ENCODE results near the gene NEU1.

The NEU1 gene

DNA sequence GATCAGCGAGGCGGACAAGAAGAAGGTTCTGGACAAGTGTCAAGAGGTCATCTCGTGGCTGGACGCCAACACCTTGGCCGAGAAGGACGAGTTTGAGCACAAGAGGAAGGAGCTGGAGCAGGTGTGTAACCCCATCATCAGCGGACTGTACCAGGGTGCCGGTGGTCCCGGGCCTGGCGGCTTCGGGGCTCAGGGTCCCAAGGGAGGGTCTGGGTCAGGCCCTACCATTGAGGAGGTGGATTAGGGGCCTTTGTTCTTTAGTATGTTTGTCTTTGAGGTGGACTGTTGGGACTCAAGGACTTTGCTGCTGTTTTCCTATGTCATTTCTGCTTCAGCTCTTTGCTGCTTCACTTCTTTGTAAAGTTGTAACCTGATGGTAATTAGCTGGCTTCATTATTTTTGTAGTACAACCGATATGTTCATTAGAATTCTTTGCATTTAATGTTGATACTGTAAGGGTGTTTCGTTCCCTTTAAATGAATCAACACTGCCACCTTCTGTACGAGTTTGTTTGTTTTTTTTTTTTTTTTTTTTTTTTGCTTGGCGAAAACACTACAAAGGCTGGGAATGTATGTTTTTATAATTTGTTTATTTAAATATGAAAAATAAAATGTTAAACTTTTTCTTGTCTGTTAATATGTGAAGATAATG is 32.9 kb downstream of the NEU1 start:
- H4K20me1 ChIP-seq (ENCODE audit: insufficient read depth, low read length, poor library complexity, severe bottlenecking) = no peaks in the 10 kb centered on the region
- H3K27me3 ChIP-seq (ENCODE audit: insufficient read depth, low read length, poor library complexity, severe bottlenecking) = no peaks in the 10 kb centered on the region
- H3K4me2 ChIP-seq (ENCODE audit: low read depth, low read length, poor library complexity, severe bottlenecking) = peak overlapping the region; percentile 73
- peaks cover 7% of the 10 kb centered on the region for H3K4me1 ChIP-seq (ENCODE audit: insufficient read depth, low read length, poor library complexity, severe bottlenecking)
- no peaks in the 10 kb centered on the region for H3K9me3 ChIP-seq (ENCODE audit: insufficient read depth, low read depth, low read length)
- H2AFZ ChIP-seq (ENCODE audit: low read length) = peak overlapping the region; percentile 36
- H3K9me2 ChIP-seq (replicated peaks; ENCODE audit: low read depth, low read length) = no peaks in the 10 kb centered on the region
- H3K79me2 ChIP-seq (ENCODE audit: insufficient read depth, low read length) = peaks cover 24% of the 10 kb centered on the region
- H3K9ac ChIP-seq (ENCODE audit: low read depth, low read length, poor library complexity, severe bottlenecking) = peak overlapping the region; percentile 75
- H3K36me3 ChIP-seq (ENCODE audit: insufficient read depth, low read length) = no peaks in the 10 kb centered on the region
- H3F3A ChIP-seq (ENCODE audit: low read depth) = peaks cover 3% of the 10 kb centered on the region; the same call in 1 of the 2 replicates
- peak overlapping the region; percentile 77 for H3K4me3 ChIP-seq (ENCODE audit: low read length, poor library complexity, severe bottlenecking)
- TF ChIP-seq EZH2phosphoT487 (IDR thresholded peaks at IDR 0.05; ENCODE audit: borderline replicate concordance) = no peak
- TF ChIP-seq, protein P1, sequence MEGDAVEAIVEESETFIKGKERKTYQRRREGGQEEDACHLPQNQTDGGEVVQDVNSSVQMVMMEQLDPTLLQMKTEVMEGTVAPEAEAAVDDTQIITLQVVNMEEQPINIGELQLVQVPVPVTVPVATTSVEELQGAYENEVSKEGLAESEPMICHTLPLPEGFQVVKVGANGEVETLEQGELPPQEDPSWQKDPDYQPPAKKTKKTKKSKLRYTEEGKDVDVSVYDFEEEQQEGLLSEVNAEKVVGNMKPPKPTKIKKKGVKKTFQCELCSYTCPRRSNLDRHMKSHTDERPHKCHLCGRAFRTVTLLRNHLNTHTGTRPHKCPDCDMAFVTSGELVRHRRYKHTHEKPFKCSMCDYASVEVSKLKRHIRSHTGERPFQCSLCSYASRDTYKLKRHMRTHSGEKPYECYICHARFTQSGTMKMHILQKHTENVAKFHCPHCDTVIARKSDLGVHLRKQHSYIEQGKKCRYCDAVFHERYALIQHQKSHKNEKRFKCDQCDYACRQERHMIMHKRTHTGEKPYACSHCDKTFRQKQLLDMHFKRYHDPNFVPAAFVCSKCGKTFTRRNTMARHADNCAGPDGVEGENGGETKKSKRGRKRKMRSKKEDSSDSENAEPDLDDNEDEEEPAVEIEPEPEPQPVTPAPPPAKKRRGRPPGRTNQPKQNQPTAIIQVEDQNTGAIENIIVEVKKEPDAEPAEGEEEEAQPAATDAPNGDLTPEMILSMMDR (conservative IDR thresholded peaks at IDR 0.05; ENCODE audit: low read length) = peak; percentile 66

- Histone ChIP-seq H3K36me3 (ENCODE audit: insufficient read depth, low read length) (no peaks in the 10 kb centered on the region), H3K9me2 (replicated peaks; ENCODE audit: low read depth, low read length) (no peaks in the 10 kb centered on the region), H3K4me3 (ENCODE audit: low read length, poor library complexity, severe bottlenecking) (peak within 1 kb of the TSS; percentile 74), H3K9me3 (ENCODE audit: insufficient read depth, low read depth, low read length) (no peaks in the 10 kb centered on the region), H3F3A (ENCODE audit: low read depth) (peaks cover 6% of the 10 kb centered on the region), H2AFZ (ENCODE audit: low read length) (peak within 1 kb of the TSS; percentile 85), H3K4me2 (ENCODE audit: low read depth, low read length, poor library complexity, severe bottlenecking) (peak within 1 kb of the TSS; percentile 78), H4K20me1 (ENCODE audit: insufficient read depth, low read length, poor library complexity, severe bottlenecking) (no peaks in the 10 kb centered on the region), H3K27me3 (ENCODE audit: insufficient read depth, low read length, poor library complexity, severe bottlenecking) (no peaks in the 10 kb centered on the region), H3K9ac (ENCODE audit: low read depth, low read length, poor library complexity, severe bottlenecking) (peak within 1 kb of the TSS; percentile 73), H3K4me1 (ENCODE audit: insufficient read depth, low read length, poor library complexity, severe bottlenecking) (peaks cover 14% of the 10 kb centered on the region), H3K79me2 (ENCODE audit: insufficient read depth, low read length) (peaks cover 22% of the 10 kb centered on the region)
- no peak for TF ChIP-seq EZH2phosphoT487 (IDR thresholded peaks at IDR 0.05; ENCODE audit: borderline replicate concordance)
- TF ChIP-seq, protein P1 (conservative IDR thresholded peaks at IDR 0.05; ENCODE audit: low read length) = no peak
These were observed 35.1 kb downstream of the NEU1 start, which contains the start of gene HSPA1B for GRCh38 chr6:31827286-31828079. TSS of gene HSPA1B (plus strand) at chr6:31827738. CDS start at chr6:31827951, 213 bp downstream.

DNA sequence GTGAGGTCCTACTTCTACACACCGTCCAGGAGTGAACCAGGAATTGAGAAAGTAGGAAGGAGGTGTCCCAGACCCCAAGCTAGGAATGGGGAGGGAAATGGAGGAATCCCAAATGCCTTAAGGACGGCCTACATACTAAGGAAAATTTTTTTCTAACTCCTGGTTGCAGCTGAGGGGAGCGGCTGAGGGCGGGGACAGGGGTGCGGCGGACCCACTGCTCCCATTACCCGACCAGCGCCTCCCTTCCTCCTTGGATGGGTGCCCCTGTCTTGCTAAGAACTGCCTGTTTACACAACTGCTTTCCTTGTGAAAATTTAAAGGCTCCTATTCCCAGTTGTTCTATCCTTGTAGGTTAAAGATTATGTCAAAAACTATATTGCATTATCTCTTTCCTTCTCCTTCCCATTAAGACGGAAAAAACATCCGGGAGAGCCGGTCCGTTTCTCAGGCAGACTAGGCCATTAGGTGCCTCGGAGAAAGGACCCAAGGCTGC is 35.8 kb downstream of the NEU1 start:
- Histone ChIP-seq H3K36me3 (ENCODE audit: insufficient read depth, low read length) (no peaks in the 10 kb centered on the region), H3K9me2 (replicated peaks; ENCODE audit: low read depth, low read length) (no peaks in the 10 kb centered on the region), H3F3A (ENCODE audit: low read depth) (peaks cover 8% of the 10 kb centered on the region), H3K4me1 (ENCODE audit: insufficient read depth, low read length, poor library complexity, severe bottlenecking) (peaks cover 17% of the 10 kb centered on the region), H3K4me3 (ENCODE audit: low read length, poor library complexity, severe bottlenecking) (peak overlapping the region; percentile 74), H3K27me3 (ENCODE audit: insufficient read depth, low read length, poor library complexity, severe bottlenecking) (no peaks in the 10 kb centered on the region), H2AFZ (ENCODE audit: low read length) (peak overlapping the region; percentile 85), H3K4me2 (ENCODE audit: low read depth, low read length, poor library complexity, severe bottlenecking) (peak overlapping the region; percentile 78), H4K20me1 (ENCODE audit: insufficient read depth, low read length, poor library complexity, severe bottlenecking) (no peaks in the 10 kb centered on the region), H3K79me2 (ENCODE audit: insufficient read depth, low read length) (peaks cover 19% of the 10 kb centered on the region), H3K9me3 (ENCODE audit: insufficient read depth, low read depth, low read length) (no peaks in the 10 kb centered on the region), H3K9ac (ENCODE audit: low read depth, low read length, poor library complexity, severe bottlenecking) (peak overlapping the region; percentile 73)
- TF ChIP-seq EZH2phosphoT487 (IDR thresholded peaks at IDR 0.05; ENCODE audit: borderline replicate concordance) = no peak
- TF ChIP-seq, protein P1 (conservative IDR thresholded peaks at IDR 0.05; ENCODE audit: low read length) = no peak

Measured in Loucy (cell line).